ENCODE measurements around the gene BACE2. TPM values are rescaled to one million over a fixed set of nuclear protein-coding genes. Genes with fewer than 3 reads are reported as not detected.

BACE2 gene
- total and polyA plus RNA-seq, 2 of the 13 experiments (the other 11 are each of a cell fraction or from before 2014, with no cell fraction given): 0.07 to 0.11 TPM

- TF ChIP-seq ZNF33A (CRISPR knock-in tag; IDR thresholded peaks at IDR 0.05; ENCODE audit: borderline replicate concordance) (no peak), KAT8 (CRISPR knock-in tag; IDR thresholded peaks at IDR 0.05) (no peak), ZNF468 (CRISPR knock-in tag; IDR thresholded peaks at IDR 0.05) (no peak), ZKSCAN5 (CRISPR knock-in tag; IDR thresholded peaks at IDR 0.05) (no peak)
- TF ChIP-seq, protein P1, sequence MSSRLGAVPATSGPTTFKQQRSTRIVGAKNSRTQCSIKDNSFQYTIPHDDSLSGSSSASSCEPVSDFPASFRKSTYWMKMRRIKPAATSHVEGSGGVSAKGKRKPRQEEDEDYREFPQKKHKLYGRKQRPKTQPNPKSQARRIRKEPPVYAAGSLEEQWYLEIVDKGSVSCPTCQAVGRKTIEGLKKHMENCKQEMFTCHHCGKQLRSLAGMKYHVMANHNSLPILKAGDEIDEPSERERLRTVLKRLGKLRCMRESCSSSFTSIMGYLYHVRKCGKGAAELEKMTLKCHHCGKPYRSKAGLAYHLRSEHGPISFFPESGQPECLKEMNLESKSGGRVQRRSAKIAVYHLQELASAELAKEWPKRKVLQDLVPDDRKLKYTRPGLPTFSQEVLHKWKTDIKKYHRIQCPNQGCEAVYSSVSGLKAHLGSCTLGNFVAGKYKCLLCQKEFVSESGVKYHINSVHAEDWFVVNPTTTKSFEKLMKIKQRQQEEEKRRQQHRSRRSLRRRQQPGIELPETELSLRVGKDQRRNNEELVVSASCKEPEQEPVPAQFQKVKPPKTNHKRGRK (CRISPR knock-in tag; IDR thresholded peaks at IDR 0.05): no peak
- TF ChIP-seq, protein P2, sequence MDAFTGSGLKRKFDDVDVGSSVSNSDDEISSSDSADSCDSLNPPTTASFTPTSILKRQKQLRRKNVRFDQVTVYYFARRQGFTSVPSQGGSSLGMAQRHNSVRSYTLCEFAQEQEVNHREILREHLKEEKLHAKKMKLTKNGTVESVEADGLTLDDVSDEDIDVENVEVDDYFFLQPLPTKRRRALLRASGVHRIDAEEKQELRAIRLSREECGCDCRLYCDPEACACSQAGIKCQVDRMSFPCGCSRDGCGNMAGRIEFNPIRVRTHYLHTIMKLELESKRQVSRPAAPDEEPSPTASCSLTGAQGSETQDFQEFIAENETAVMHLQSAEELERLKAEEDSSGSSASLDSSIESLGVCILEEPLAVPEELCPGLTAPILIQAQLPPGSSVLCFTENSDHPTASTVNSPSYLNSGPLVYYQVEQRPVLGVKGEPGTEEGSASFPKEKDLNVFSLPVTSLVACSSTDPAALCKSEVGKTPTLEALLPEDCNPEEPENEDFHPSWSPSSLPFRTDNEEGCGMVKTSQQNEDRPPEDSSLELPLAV (CRISPR knock-in tag; conservative IDR thresholded peaks at IDR 0.05; ENCODE audit: low read depth): no peak
Measured at GRCh38 chr21:41327753-41328152, 159.8 kb downstream of the BACE2 start (continued).

DNA sequence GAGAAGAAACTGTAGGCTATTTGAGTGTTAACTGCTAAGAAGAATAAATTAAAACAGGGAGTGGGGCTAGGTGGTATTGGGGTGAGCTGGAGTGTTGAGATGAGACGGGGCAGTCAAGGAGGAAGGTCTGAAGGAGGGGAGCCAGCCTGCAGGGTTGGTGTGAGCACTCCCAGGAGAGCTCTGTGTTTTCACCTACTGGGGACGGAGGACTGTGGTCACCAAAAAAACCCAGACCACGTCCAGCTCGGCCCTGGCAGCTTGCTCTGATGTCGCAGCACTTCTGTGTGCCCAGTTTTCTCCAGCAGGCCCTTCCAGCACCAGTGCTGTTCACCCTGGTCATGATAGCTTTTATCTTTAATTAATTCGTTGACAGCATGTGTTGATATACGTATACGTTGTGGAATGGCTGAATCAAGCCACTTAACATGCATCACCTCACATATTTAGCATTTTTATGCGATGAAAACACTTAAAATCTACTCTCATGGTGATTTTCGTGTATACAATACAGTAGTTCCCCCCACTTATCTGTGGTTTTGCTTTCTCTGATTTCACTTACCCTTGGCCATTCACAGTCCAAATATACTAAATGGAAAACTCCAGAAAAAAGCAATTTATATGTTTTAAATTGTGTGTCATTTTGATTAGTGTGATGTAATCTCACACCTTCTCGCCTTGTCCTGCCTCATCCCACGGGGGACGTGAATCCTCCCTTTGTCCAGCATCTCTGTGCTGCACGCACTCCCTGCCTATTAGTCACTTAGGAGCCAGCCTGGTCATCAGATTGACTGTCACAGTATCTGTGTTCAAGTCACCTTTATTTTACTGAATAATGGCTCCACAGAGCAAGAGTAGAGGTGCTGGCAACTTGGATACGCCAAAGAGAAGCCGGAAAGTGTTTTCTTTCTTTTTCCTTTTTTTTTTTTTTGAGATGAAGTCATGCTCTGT, 161.0 kb downstream of the BACE2 start:
- Histone ChIP-seq H3K27ac (ENCODE audit: extremely low read length, insufficient read depth, low read length) (no peak overlapping the region), H3K79me2 (ENCODE audit: insufficient read depth, low read length) (peaks cover 54% of the 10 kb centered on the region), H2AFZ (ENCODE audit: low read length) (no peak overlapping the region), H3K36me3 (replicated peaks in 1 of 2; ENCODE audit: control insufficient read depth in 1 of 2, insufficient read depth in 2 of 2, low read length in 2 of 2) (peaks cover 10 to 34% of the 10 kb centered on the region in 2 experiments), H3K4me3 (replicated peaks in 1 of 3; ENCODE audit: insufficient read depth in 1 of 3, low read depth in 2 of 3, low read length in 3 of 3) (no peak overlapping the region), H3K4me2 (ENCODE audit: low read depth, low read length) (no peak overlapping the region), H3K9ac (ENCODE audit: insufficient read depth, low read depth, low read length) (no peak overlapping the region), H4K20me1 (ENCODE audit: insufficient read depth, low read length) (no peaks in the 10 kb centered on the region), H3K27me3 (ENCODE audit: control insufficient read depth in 1 of 2, insufficient read depth in 2 of 2, low read length in 2 of 2) (no peaks in the 10 kb centered on the region), H3K4me1 (ENCODE audit: insufficient read depth, low read length) (peaks cover 50% of the 10 kb centered on the region), H3K9me3 (ENCODE audit: low read length) (peaks cover 5% of the 10 kb centered on the region; the same call in 1 of the 2 replicates)
- intact Hi-C loops (cut with micrococcal nuclease; ENCODE audit: unreplicated experiment) (no loop called here), in situ Hi-C loops (cut with HindIII; ENCODE audit: extremely low pct_ligation_motif_present, low pct_unique_long_range_greater_than_20kb) (no loop called here)
- 91% methylated on average over 12 of the region's 16 CpGs for WGBS (ENCODE audit: low lambda C conversion rate)
- FAIRE-seq: no peak
- BruUV-seq (replicated peaks): no TSS peak
- ChIA-PET POLR2A (no interaction called here), CTCF (ENCODE audit: low intra/inter-chr PET ratio, low total read pairs) (no interaction called here)
- no peak for DNase-seq (ENCODE audit: low spot score)
- ATAC-seq: no peak
- no peak for TF ChIP-seq ZNF280D (CRISPR knock-in tag; IDR thresholded peaks at IDR 0.05)
- no peak for TF ChIP-seq ZNF260 (CRISPR knock-in tag; IDR thresholded peaks at IDR 0.05; ENCODE audit: borderline replicate concordance, low read depth)
- no peak for TF ChIP-seq NBN (conservative IDR thresholded peaks at IDR 0.05)
- no peak for TF ChIP-seq ZNF251 (CRISPR knock-in tag; IDR thresholded peaks at IDR 0.05)
